Ishikawa (cell line): Measurements from ENCODE around the gene CMSS1.

ENCODE experiments used
- CEBPB ChIP-seq: IDR thresholded peaks from 2 replicates; pipeline ENCODE4 v1.6.1; 2012
- CREB1 ChIP-seq: IDR thresholded peaks from 2 replicates; pipeline ENCODE4 v1.6.1; 2012; ENCODE audit warnings: low read depth
- REST ChIP-seq: IDR thresholded peaks from 2 replicates; pipeline ENCODE4 v1.6.1; 2012; ENCODE audit warnings: low read depth, mild to moderate bottlenecking
- TF ChIP-seq, protein P1 (sequence below): IDR thresholded peaks from 2 replicates; pipeline ENCODE4 v1.6.1; 2012

DNA sequence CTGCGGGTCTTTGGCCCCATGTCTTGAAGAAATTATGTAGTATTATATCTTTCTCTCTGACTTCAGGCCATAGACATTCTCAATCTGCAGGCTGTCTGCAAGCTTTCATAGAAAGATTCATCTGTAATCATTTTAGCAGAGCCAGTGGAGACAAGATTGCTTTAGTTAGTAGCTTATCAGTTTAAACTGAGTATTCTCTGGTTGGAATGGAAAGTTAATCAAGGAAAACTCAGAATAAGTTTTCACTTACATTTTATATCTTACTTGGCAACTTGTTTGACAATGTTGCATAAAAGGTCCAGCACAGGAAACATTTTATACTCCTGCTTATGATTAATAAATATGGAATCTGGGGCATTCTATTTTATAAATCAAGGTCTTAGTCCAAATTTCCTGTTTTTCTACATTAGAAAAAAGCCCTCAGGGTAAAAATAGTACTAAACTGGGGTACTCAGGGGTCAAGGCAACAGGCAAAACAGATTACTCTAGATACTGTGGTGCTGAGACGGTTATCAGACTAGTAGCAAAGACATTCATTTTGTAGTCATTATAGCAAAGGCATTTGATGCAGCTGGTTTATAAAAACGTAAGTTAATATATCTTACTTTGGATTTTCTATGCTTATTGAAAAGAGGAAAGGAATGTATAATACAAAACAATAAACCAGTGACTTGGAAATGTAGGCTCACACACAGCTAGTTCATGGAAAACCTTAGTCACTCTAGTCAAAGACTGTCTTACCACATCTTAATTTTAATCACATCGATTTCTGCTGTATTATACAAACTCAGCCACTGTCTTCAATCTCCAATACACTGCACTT lies 341.9 kb downstream of the CMSS1 start:
- TF ChIP-seq REST (no peak), CREB1 (no peak), CEBPB (no peak)
- TF ChIP-seq, protein P1, sequence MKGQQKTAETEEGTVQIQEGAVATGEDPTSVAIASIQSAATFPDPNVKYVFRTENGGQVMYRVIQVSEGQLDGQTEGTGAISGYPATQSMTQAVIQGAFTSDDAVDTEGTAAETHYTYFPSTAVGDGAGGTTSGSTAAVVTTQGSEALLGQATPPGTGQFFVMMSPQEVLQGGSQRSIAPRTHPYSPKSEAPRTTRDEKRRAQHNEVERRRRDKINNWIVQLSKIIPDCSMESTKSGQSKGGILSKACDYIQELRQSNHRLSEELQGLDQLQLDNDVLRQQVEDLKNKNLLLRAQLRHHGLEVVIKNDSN, result no peak
